K562 (cell line): ENCODE measurements around the gene LRRIQ4. TPM values are rescaled to one million over a fixed set of nuclear protein-coding genes. Genes with fewer than 3 reads are reported as not detected.

Source experiments
- ATAC-seq: fragments of 200-7000 bp; cut with Tn5 transposase; 3 replicates; pipeline ENCODE4 v1.9.1; 2020; ENCODE audit warnings: moderate library complexity
- BruUV-seq: library from RNA; stranded (reverse); fragments of 400-500 nt; replicated peaks from 2 replicates; lab custom pipeline; 2021; lab: Mats Ljungman, UMichigan
- CTCF ChIA-PET: fragments of 300-600 bp; formaldehyde crosslinking; extraction: SDS; loops from one replicate; lab custom pipeline; 2021; ENCODE audit warnings: low intra/inter-chr PET ratio; lab: Yijun Ruan, JAX
- POLR2A ChIA-PET: fragments of 300-600, 350-650 bp; sonication (Branson Sonifier 250); formaldehyde crosslinking; extraction: SDS; loops from one replicate; lab custom pipeline; 2021; ENCODE audit warnings: antibody characterized with exemption, inconsistent platforms; lab: Yijun Ruan, JAX
- DNase-seq, 4 experiments: peaks; one replicate each; pipeline versions ENCODE4 v3.0.0 to v3.0.0-alpha.2; 2011 to 2018; ENCODE audit warnings: low spot score in 3 of 4, mixed read lengths in 3 of 4; ENCODE audit errors: extremely low read depth in 1 of 4
- FAIRE-seq: peaks from 2 replicates; lab custom pipeline; 2011; peaks lifted over from hg19 to GRCh38; lab: Jason Lieb, UNC
- H2AFZ ChIP-seq: 2 replicates; pipeline ENCODE4 v1.6.0; 2011; ENCODE audit warnings: low read depth, low read length, control low read depth, inconsistent platforms
- H3K27ac ChIP-seq: fragments of 200-600 bp; 3 replicates; pipeline ENCODE4 v1.8.0; 2011; ENCODE audit warnings: low read depth, mild to moderate bottlenecking, control low read depth, inconsistent platforms, low read length, moderate library complexity, mixed read lengths; ENCODE audit errors: extremely low read depth
- H3K27me3 ChIP-seq, 2 experiments: fragments of 300-600 bp in 1 of 2; 2 replicates in 1 of 2; 3 replicates in 1 of 2; pipeline versions ENCODE4 v1.6.0 to v1.8.0; 2011; ENCODE audit warnings: inconsistent platforms in 2 of 2, low read length in 2 of 2, mild to moderate bottlenecking in 1 of 2, mixed read lengths in 1 of 2, moderate library complexity in 1 of 2; ENCODE audit not compliant: control insufficient read depth in 2 of 2, insufficient read depth in 2 of 2
- H3K36me3 ChIP-seq: fragments of 300-600 bp; 3 replicates; pipeline ENCODE4 v1.8.0; 2011; ENCODE audit warnings: mild to moderate bottlenecking, low read length, inconsistent platforms; ENCODE audit not compliant: control insufficient read depth, insufficient read depth
- H3K4me1 ChIP-seq, 2 experiments: fragments of 200-600 bp in 1 of 2; replicated peaks in 1 of 2; 2 replicates in 1 of 2; 3 replicates in 1 of 2; pipeline versions ENCODE4 v1.5.1 to v1.8.0; 2011; ENCODE audit warnings: inconsistent platforms in 2 of 2, low read length in 2 of 2, mild to moderate bottlenecking in 1 of 2, mixed read lengths in 1 of 2, moderate library complexity in 1 of 2; ENCODE audit not compliant: control insufficient read depth in 2 of 2, insufficient read depth in 2 of 2
- H3K4me2 ChIP-seq: 2 replicates; pipeline ENCODE4 v1.6.1; 2011; ENCODE audit warnings: low read length, control low read depth, inconsistent platforms, mixed read lengths; ENCODE audit not compliant: insufficient read depth
- H3K4me3 ChIP-seq: fragments of 200-600 bp; sonication (generic), shearing (Covaris generic); 2 replicates; pipeline ENCODE4 v1.5.1; 2016; ENCODE audit warnings: control low read depth, inconsistent platforms
- H3K79me2 ChIP-seq: fragments of 200-600 bp; 3 replicates; pipeline ENCODE4 v1.8.0; 2011; ENCODE audit warnings: low read length, inconsistent platforms; ENCODE audit not compliant: control insufficient read depth, insufficient read depth
- H3K9ac ChIP-seq, 2 experiments: 2 replicates each; pipeline versions ENCODE4 v1.6.0 to v1.6.1; 2011; ENCODE audit warnings: low read depth in 2 of 2, low read length in 2 of 2, control low read depth in 1 of 2, inconsistent platforms in 1 of 2, mild to moderate bottlenecking in 1 of 2, mixed read lengths in 1 of 2; ENCODE audit not compliant: insufficient read depth in 1 of 2
- H3K9me1 ChIP-seq: one replicate; pipeline ENCODE4 v1.6.0; 2011; ENCODE audit warnings: inconsistent platforms, mild to moderate bottlenecking, low read length, moderate library complexity; ENCODE audit not compliant: control insufficient read depth, insufficient read depth
- H3K9me3 ChIP-seq: replicated peaks from 2 replicates; pipeline ENCODE4 v1.5.1; 2011; ENCODE audit warnings: low read depth, low read length, inconsistent platforms; ENCODE audit not compliant: control insufficient read depth, insufficient read depth
- H4K20me1 ChIP-seq: replicated peaks from 2 replicates; pipeline ENCODE4 v1.6.1; 2011; ENCODE audit warnings: low read length, inconsistent platforms, mixed read lengths; ENCODE audit not compliant: control insufficient read depth, insufficient read depth
- BHLHE40 ChIP-seq: IDR thresholded peaks from 2 replicates; pipeline ENCODE4 v1.6.1; 2011; ENCODE audit warnings: low read length, improper control_type of control experiment
- BRF1 ChIP-seq: IDR thresholded peaks from 3 replicates; pipeline ENCODE4 v1.6.1; 2011; ENCODE audit warnings: borderline replicate concordance, mild to moderate bottlenecking; ENCODE audit not compliant: insufficient read length; ENCODE audit errors: extremely low read depth
- BRF2 ChIP-seq: IDR thresholded peaks from 3 replicates; pipeline ENCODE4 v1.6.1; 2011; ENCODE audit warnings: borderline replicate concordance, mild to moderate bottlenecking; ENCODE audit not compliant: insufficient read length, insufficient read depth
- DLX4 ChIP-seq: fragments of 250-450 bp; sonication (Bioruptor Pico); IDR thresholded peaks from 2 replicates; pipeline ENCODE4 v1.6.1; 2021; ENCODE audit warnings: mild to moderate bottlenecking
- EZH2 ChIP-seq: IDR thresholded peaks from 2 replicates; pipeline ENCODE4 v1.6.1; 2012; ENCODE audit warnings: low read depth, mild to moderate bottlenecking, inconsistent platforms, low read length, borderline replicate concordance
- GATA2 ChIP-seq: sonication (generic); formaldehyde crosslinking; IDR thresholded peaks from 2 replicates; pipeline ENCODE4 v1.4.0; 2020; ENCODE audit warnings: mild to moderate bottlenecking, missing genetic modification reagents
- ILF3 ChIP-seq: fragments of 450-650 bp; IDR thresholded peaks from 2 replicates; pipeline ENCODE4 v1.6.1; 2018; ENCODE audit warnings: antibody characterized with exemption, mild to moderate bottlenecking, moderate library complexity, borderline replicate concordance
- MTF1 ChIP-seq: fragments of 250-450 bp; sonication (Bioruptor Pico); IDR thresholded peaks from 2 replicates; pipeline ENCODE4 v1.9.0; 2021; ENCODE audit warnings: moderate library complexity, mild to moderate bottlenecking, inconsistent platforms, borderline replicate concordance
- NFIC ChIP-seq: fragments of 450-650 bp; IDR thresholded peaks from 2 replicates; pipeline ENCODE4 v1.6.1; 2017; ENCODE audit warnings: mild to moderate bottlenecking, inconsistent platforms
- PHB2 ChIP-seq: fragments of 450-650 bp; IDR thresholded peaks from 2 replicates; pipeline ENCODE4 v1.6.1; 2017; ENCODE audit warnings: low read depth
- SRSF3 ChIP-seq: fragments of 200-400 bp; formaldehyde crosslinking; IDR thresholded peaks from 2 replicates; pipeline ENCODE4 v1.6.1; 2016; ENCODE audit warnings: mild to moderate bottlenecking, low read length, moderate library complexity; ENCODE audit not compliant: insufficient read depth
- VEZF1 ChIP-seq: fragments of 200-800 bp; sonication (Bioruptor generic); IDR thresholded peaks from 2 replicates; pipeline ENCODE4 v1.6.1; 2017; ENCODE audit warnings: missing genetic modification characterization, missing compliant biosample characterization
- ZFPM2 ChIP-seq: fragments of 250-450 bp; sonication (Bioruptor Pico); IDR thresholded peaks from 2 replicates; pipeline ENCODE4 v1.5.1; 2022; ENCODE audit warnings: mild to moderate bottlenecking
- ZNF280B ChIP-seq: fragments of 250-450 bp; sonication (Bioruptor Pico); IDR thresholded peaks from 2 replicates; pipeline ENCODE4 v1.5.1; 2021; ENCODE audit warnings: mild to moderate bottlenecking
- ZNF324 ChIP-seq: fragments of 250-450 bp; sonication (Bioruptor Pico); IDR thresholded peaks from 2 replicates; pipeline ENCODE4 v1.4.0; 2020; ENCODE audit warnings: mild to moderate bottlenecking
- WGBS: fragments of 100-300 bp; shearing (Covaris generic); methylation state at CpG from one replicate; pipeline ENCODE4 v1.1.6; 2016; ENCODE audit warnings: low coverage, mixed read lengths; ENCODE audit not compliant: insufficient coverage; ENCODE audit errors: missing lambda C conversion rate; 5-methylcytosine and 5-hydroxymethylcytosine counted together
- in situ Hi-C: fragments of 300-500 bp; cut with MboI; formaldehyde crosslinking; loops from 4 replicates; pipeline ENCODE4 v1.15.0; 2018; ENCODE audit warnings: inconsistent platforms, mixed read lengths
- intact Hi-C: fragments of 100-400 bp; cut with micrococcal nuclease; formaldehyde crosslinking; loops from 2 replicates; pipeline ENCODE4 v1.14.2; 2022
- polyA plus RNA-seq, 8 experiments: library from polyadenylated mRNA; depleted of rRNA in 4 of 8; stranded (reverse) in 5 of 8; unstranded in 3 of 8; fragments of >200 nt; fragmentation: Nextera tagmentation in 2 of 8; fragmentation: Illumina TruSeq in 1 of 8; extraction: Ambion mirVana in 2 of 8; extraction: Trizol in 1 of 8; gene quantifications; 2 replicates each; pipeline versions ENCODE4 v1.2.1 to v1.2.3, GENCODE V29; 2011 to 2014; ENCODE audit warnings: inconsistent platforms in 1 of 8, missing spikeins in 1 of 8
- total RNA-seq, 7 experiments: library from RNA; depleted of rRNA in 6 of 7; stranded (reverse); fragments of >200 nt in 6 of 7; fragmentation: Illumina TruSeq in 2 of 7; extraction: Trizol in 2 of 7; gene quantifications; 2 replicates each; pipeline versions ENCODE4 v1.2.1 to v1.2.3, GENCODE V29; 2011 to 2021; ENCODE audit warnings: low replicate concordance in 1 of 7
- TF ChIP-seq, protein P1 (sequence below): fragments of 450-650 bp; conservative IDR thresholded peaks from 2 replicates; pipeline ENCODE4 v1.6.1; 2016; ENCODE audit warnings: missing genetic modification characterization, low read depth, mild to moderate bottlenecking, missing compliant biosample characterization, moderate library complexity

The LRRIQ4 gene
- total and polyA plus RNA-seq, 9 of the 15 experiments (the other 6 are each of a cell fraction or from before 2014, with no cell fraction given): not detected

GRCh38 chr3:169871129-169871886, 58.6 kb downstream of the LRRIQ4 start:
- FAIRE-seq: no peak
- no TSS peak for BruUV-seq
- POLR2A ChIA-PET: interaction anchor here (1.3 kb wide), 1 partner anchor 10 kb away, joined by 4 read pairs; no protein-coding TSS in a partner anchor
- no peak for TF ChIP-seq NFIC
- no peak for TF ChIP-seq SRSF3
- no peak for TF ChIP-seq EZH2
- no peak for TF ChIP-seq ZFPM2 (CRISPR knock-in tag)
- no peak for TF ChIP-seq DLX4 (CRISPR knock-in tag)
- TF ChIP-seq ILF3: no peak
- no peak for TF ChIP-seq GATA2 (CRISPR knock-in tag)
- TF ChIP-seq, protein P1, sequence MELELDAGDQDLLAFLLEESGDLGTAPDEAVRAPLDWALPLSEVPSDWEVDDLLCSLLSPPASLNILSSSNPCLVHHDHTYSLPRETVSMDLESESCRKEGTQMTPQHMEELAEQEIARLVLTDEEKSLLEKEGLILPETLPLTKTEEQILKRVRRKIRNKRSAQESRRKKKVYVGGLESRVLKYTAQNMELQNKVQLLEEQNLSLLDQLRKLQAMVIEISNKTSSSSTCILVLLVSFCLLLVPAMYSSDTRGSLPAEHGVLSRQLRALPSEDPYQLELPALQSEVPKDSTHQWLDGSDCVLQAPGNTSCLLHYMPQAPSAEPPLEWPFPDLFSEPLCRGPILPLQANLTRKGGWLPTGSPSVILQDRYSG: no peak
- TF ChIP-seq BRF1: no peak
- no peak for TF ChIP-seq ZNF324 (CRISPR knock-in tag)
- TF ChIP-seq MTF1 (CRISPR knock-in tag): no peak
- TF ChIP-seq PHB2: no peak
- no peak for TF ChIP-seq BHLHE40
- no peak for TF ChIP-seq VEZF1
- no peak for TF ChIP-seq ZNF280B
- TF ChIP-seq BRF2: no peak

More at GRCh38 chr3:169871129-169871886, 58.6 kb downstream of the LRRIQ4 start:
- Histone ChIP-seq H3K27me3 (peaks cover 0 to 3% of the 10 kb centered on the region in 2 experiments; a peak in 1 of 5 replicates), H3K4me1 (no peaks in the 10 kb centered on the region), H4K20me1 (no peaks in the 10 kb centered on the region), H3K27ac (no peak overlapping the region), H3K9me3 (no peaks in the 10 kb centered on the region), H3K79me2 (no peaks in the 10 kb centered on the region), H3K36me3 (no peaks in the 10 kb centered on the region), H3K9ac (no peak overlapping the region), H3K4me3 (no peak overlapping the region), H3K9me1 (no peaks in the 10 kb centered on the region), H3K4me2 (no peak overlapping the region), H2AFZ (no peak overlapping the region)
- DNase-seq: no peak
- WGBS: 10% methylated on average over 2 of the region's 2 CpGs
- CTCF ChIA-PET: interaction anchor here (0.7 kb wide), 1 partner anchor 140 kb away, joined by 3 read pairs; no protein-coding TSS in a partner anchor
- intact Hi-C loops (no loop called here), in situ Hi-C loops (no loop called here)
- no peak for ATAC-seq
